ENCODE results near the gene CCDC88C.

DNA sequence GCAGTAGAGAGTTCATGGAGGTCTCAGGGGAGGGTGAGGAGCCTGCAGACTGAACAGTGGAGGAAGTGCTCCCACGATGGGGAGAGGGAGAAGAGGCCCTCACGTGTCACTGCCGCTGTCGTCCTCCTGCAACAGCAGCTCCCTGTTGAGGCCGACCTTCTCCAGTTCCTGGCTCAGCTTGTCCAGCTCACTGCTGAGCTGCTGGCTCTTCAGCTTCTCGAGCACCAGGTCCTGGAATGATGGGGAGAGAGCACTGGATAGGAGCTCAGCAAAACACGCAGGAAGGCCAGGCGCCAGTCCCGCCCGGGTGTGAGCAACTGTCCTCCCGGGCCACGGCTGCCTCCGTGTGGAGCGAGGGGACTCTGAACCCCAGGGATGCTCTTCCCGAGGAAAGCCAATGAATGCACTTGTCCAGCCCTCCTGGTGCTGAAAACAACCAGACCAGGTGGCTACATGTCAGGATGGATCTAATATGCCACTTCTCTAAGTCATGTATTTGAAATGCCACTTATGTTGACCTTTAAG is 107.8 kb downstream of the CCDC88C start:
- no peak for TF ChIP-seq CTCF (IDR thresholded peaks at IDR 0.05)
- TF ChIP-seq SIN3A (IDR thresholded peaks at IDR 0.05; ENCODE audit: borderline replicate concordance, insufficient read depth, low read depth, low read length), result no peak
